ENCODE results near the gene STXBP1.

DNA sequence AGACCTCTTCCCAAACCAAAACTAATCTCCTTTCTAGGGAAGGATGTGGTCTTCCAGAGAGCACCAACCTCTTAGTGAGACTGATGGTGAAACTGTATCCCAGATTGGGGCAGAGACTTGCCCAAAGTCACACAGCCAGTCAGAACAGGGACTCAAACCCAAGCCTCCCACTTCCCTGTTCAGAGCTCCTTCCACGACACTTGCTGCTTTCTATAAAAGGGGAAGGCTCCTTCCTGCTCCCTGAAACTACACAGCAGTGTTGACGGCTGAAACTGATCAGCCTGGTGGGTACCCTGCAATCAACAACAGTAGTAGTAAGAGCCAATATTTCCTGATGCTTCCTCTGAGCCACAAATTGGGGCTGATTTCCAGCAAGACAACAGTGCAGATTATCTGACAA is 121.5 kb downstream of the STXBP1 start:
- TF ChIP-seq, protein P1, sequence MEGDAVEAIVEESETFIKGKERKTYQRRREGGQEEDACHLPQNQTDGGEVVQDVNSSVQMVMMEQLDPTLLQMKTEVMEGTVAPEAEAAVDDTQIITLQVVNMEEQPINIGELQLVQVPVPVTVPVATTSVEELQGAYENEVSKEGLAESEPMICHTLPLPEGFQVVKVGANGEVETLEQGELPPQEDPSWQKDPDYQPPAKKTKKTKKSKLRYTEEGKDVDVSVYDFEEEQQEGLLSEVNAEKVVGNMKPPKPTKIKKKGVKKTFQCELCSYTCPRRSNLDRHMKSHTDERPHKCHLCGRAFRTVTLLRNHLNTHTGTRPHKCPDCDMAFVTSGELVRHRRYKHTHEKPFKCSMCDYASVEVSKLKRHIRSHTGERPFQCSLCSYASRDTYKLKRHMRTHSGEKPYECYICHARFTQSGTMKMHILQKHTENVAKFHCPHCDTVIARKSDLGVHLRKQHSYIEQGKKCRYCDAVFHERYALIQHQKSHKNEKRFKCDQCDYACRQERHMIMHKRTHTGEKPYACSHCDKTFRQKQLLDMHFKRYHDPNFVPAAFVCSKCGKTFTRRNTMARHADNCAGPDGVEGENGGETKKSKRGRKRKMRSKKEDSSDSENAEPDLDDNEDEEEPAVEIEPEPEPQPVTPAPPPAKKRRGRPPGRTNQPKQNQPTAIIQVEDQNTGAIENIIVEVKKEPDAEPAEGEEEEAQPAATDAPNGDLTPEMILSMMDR (IDR thresholded peaks at IDR 0.05) = no peak
- TF ChIP-seq POLR2A (IDR thresholded peaks at IDR 0.05) = no peak

Measured in right lobe of liver (tissue), 4 donors.